Measurements from ENCODE around the gene INHBA.

The INHBA gene

DNA sequence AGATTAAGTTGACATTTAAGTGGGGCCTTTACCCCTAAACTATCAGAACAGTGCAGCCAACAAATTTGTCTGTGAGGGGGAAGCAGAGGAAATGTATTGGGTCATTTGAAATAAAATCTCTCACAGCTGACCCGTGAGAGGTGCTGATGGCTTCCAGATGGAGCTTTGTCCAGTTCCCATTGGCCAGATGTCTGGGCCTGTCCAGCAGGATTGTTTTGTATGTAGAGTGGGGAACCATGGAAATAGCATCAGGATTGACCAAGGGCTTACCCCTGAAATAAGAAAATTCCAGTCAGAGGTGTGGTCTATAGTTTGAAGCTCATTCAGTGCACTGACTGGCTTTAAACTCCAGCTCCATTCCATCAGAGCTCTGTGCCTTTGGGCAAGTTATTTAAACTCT is 50.6 kb downstream of the INHBA start:
- TF ChIP-seq RAD21 (IDR thresholded peaks at IDR 0.05; ENCODE audit: low read depth) = no peak
- no peak for TF ChIP-seq TEAD4 (IDR thresholded peaks at IDR 0.05)
- no peak for TF ChIP-seq EP300 (IDR thresholded peaks at IDR 0.05; ENCODE audit: borderline replicate concordance)
- no peak for TF ChIP-seq TCF12 (IDR thresholded peaks at IDR 0.05; ENCODE audit: low read depth)
- TF ChIP-seq YY1 (IDR thresholded peaks at IDR 0.05; ENCODE audit: low read depth) = no peak
- no peak for TF ChIP-seq CEBPB (IDR thresholded peaks at IDR 0.05)
- TF ChIP-seq, protein P1, sequence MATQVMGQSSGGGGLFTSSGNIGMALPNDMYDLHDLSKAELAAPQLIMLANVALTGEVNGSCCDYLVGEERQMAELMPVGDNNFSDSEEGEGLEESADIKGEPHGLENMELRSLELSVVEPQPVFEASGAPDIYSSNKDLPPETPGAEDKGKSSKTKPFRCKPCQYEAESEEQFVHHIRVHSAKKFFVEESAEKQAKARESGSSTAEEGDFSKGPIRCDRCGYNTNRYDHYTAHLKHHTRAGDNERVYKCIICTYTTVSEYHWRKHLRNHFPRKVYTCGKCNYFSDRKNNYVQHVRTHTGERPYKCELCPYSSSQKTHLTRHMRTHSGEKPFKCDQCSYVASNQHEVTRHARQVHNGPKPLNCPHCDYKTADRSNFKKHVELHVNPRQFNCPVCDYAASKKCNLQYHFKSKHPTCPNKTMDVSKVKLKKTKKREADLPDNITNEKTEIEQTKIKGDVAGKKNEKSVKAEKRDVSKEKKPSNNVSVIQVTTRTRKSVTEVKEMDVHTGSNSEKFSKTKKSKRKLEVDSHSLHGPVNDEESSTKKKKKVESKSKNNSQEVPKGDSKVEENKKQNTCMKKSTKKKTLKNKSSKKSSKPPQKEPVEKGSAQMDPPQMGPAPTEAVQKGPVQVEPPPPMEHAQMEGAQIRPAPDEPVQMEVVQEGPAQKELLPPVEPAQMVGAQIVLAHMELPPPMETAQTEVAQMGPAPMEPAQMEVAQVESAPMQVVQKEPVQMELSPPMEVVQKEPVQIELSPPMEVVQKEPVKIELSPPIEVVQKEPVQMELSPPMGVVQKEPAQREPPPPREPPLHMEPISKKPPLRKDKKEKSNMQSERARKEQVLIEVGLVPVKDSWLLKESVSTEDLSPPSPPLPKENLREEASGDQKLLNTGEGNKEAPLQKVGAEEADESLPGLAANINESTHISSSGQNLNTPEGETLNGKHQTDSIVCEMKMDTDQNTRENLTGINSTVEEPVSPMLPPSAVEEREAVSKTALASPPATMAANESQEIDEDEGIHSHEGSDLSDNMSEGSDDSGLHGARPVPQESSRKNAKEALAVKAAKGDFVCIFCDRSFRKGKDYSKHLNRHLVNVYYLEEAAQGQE (IDR thresholded peaks at IDR 0.05; ENCODE audit: low read depth) = no peak
- no peak for TF ChIP-seq TAF1 (IDR thresholded peaks at IDR 0.05; ENCODE audit: low read depth)

DNA sequence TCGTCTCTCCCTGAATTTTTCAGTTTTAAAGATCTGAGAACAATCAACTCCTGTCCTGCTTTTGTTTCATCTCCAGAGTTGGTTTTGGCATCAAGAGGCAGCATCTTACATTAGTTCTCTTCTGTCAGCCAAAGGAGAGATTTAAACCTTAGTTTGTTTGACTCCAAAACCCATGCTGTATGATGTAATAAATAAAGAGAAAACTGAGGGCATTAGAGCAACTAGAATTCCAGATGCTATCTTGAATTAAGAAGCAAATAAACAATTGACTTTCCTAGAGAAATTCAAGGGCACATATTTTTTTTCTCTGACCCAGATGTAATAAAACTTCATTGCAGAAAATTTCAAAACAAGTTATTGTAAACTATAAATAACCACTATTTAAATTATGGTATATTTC is 54.4 kb downstream of the INHBA start:
- TF ChIP-seq TEAD4 (IDR thresholded peaks at IDR 0.05) (no peak), CREB1 (IDR thresholded peaks at IDR 0.05; ENCODE audit: low read depth) (no peak), YY1 (IDR thresholded peaks at IDR 0.05; ENCODE audit: low read depth) (no peak), EGR1 (IDR thresholded peaks at IDR 0.05) (no peak), USF1 (IDR thresholded peaks at IDR 0.05) (no peak)

DNA sequence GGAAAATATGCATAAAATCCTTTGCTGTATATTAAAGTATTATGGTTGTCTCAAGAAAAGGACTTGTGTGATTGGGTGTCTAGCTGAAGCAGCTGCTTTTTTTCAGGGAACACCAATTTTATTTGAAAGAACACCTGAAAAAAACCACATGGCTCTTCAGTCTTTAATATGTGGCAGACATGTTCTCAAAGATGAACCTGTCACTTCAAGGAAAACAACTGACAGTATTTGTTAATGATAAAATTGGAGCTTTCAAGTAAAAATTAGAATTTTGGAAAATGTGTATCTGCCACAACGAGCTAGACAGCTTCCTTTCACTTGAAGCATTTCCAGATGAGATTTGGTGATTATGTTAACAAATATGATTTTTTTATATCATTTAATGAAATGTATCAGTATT is 59.3 kb downstream of the INHBA start:
- TF ChIP-seq TCF12 (IDR thresholded peaks at IDR 0.05; ENCODE audit: low read depth) (no peak), ZBTB7A (IDR thresholded peaks at IDR 0.05; ENCODE audit: low read depth) (no peak), CEBPB (IDR thresholded peaks at IDR 0.05) (no peak)

DNA sequence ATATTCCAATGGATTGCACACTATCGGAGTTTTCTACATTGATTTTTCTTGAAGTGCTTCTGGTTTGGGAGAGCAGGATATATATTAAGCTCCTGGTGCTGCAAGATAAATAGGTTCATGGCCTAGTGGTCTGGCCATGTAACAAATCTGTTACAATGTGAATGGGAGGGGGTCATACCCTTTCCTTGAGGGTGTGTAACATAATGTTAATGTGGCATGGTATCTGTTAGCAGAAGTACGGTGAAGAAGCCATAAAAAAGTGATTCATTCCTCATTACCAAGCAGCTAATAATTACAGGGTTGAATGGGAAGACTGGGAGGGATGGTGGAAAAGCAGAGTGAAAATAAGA is 61.2 kb downstream of the INHBA start:
- TF ChIP-seq TCF12 (IDR thresholded peaks at IDR 0.05; ENCODE audit: low read depth) = no peak
- TF ChIP-seq, protein P1 (IDR thresholded peaks at IDR 0.05; ENCODE audit: low read depth) = no peak
- TF ChIP-seq TAF1 (IDR thresholded peaks at IDR 0.05; ENCODE audit: low read depth) = no peak
- no peak for TF ChIP-seq CEBPB (IDR thresholded peaks at IDR 0.05)
- TF ChIP-seq YY1 (IDR thresholded peaks at IDR 0.05; ENCODE audit: low read depth) = no peak
- TF ChIP-seq FOXM1 (IDR thresholded peaks at IDR 0.05; ENCODE audit: borderline replicate concordance, low read depth) = no peak
- no peak for TF ChIP-seq USF1 (IDR thresholded peaks at IDR 0.05)
- TF ChIP-seq MAX (IDR thresholded peaks at IDR 0.05) = no peak

DNA sequence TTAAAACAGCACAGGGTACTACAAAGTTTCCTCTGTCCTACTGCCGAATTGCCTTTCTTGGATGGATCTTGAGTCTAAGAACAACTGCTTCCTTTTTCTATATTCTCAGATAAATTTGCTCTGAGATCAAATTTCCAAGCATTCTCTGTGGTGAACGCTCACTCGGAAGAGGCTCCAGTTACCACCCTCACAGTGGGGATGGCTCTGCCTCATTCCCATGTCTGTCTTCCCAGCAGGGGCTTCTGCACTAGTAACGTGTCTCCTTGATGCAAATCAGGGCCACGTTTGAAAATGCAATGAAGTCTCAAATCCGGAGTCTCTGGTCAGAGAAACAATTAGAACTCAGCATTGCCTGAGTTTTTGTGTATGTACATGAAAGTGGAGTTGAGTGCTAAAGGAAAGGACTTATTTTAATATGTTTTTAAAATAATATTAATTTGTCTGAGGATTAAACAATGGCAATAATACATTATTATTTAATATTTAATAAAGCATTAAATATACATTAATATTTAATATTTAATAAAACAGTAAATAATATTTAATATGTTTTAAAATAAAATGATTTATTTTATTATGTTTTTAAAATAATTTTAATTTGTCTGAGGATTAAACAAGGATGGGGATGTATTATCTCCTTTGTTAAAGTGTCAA is 61.8 kb downstream of the INHBA start:
- TF ChIP-seq CREB1 (IDR thresholded peaks at IDR 0.05; ENCODE audit: low read depth) (no peak), TEAD4 (IDR thresholded peaks at IDR 0.05) (no peak), YY1 (IDR thresholded peaks at IDR 0.05; ENCODE audit: low read depth) (no peak), RAD21 (IDR thresholded peaks at IDR 0.05; ENCODE audit: low read depth) (no peak), FOXM1 (IDR thresholded peaks at IDR 0.05; ENCODE audit: borderline replicate concordance, low read depth) (no peak), MAX (IDR thresholded peaks at IDR 0.05) (no peak), TCF12 (IDR thresholded peaks at IDR 0.05; ENCODE audit: low read depth) (no peak), NFIC (IDR thresholded peaks at IDR 0.05) (no peak), USF1 (IDR thresholded peaks at IDR 0.05) (no peak), TAF1 (IDR thresholded peaks at IDR 0.05; ENCODE audit: low read depth) (no peak), EP300 (IDR thresholded peaks at IDR 0.05; ENCODE audit: borderline replicate concordance) (no peak), ZBTB7A (IDR thresholded peaks at IDR 0.05; ENCODE audit: low read depth) (no peak), CEBPB (IDR thresholded peaks at IDR 0.05) (no peak), EGR1 (IDR thresholded peaks at IDR 0.05) (no peak)
- TF ChIP-seq, protein P1 (IDR thresholded peaks at IDR 0.05; ENCODE audit: low read depth) = no peak
